ENCODE results near the gene TFIP11.
A peak's percentile ranks its signal among the peaks of the same experiment; 100 is the strongest.

Gene TFIP11

DNA sequence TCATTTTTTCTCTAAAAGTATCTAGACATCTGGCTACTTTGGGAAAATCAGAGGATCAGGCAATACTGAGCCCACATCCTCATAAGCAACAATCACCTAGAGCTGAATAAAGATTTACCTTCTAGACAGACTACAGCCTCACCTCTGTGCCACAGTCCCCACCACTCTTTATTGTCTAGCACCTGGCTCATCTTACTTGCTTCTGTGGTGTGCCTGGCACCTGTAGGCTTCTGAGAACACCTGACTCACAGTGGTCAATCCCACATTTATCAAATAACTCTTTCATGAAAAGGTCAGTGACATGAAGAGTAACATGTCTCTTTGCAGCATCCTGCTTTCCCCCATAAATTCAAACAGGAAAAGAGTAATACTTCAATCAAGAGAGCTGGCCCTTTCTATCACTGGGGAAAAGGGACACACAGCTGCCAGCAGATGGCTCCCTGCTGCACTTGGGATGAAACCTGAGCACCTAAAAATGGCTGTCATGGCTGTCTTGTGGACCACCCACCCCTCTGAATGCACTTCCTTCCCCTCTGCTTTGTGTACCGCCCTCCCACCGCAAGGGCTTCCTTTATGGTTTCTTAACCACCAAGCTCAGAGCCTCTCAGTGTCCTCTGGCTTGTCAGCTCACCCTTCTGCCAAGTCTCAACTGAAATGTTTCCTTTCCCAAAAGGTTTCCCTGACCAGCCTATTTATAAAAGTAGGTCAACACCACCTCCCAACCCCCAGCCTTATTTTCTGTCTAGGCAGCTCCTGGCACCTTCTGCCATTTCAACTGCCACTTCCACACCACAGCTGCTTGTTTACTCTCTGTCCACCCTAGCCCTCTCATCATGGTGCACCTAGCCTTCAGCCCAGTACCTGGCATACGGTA, 9.3 kb downstream of the TFIP11 start:
- DNase-seq, result peak in 1 of 2 experiments; percentile 32

GRCh38 chr22:26501996-26502395, 10.3 kb downstream of the TFIP11 start:
- no peak for DNase-seq

GRCh38 chr22:26499188-26499703, 13.0 kb downstream of the TFIP11 start:
- DNase-seq, result no peak

DNA sequence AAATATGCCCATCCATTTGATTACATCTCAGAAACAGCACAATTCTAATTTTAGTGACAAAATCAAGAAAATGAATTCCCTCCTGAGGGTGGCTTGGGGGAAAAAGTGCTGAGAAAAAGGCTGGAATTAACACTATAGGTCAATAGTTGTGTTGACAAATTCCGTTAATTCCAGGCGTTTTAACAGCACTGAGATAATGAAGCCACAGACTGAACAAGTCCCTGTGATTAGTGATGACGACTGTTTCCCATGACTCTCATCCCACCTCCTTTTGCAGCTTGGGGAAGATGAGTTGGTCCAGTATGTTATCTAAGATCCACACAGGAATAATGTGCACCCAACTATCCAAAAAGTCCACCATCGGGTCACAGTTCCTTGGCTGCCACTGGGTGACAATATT, 15.8 kb downstream of the TFIP11 start:
- DNase-seq, result no peak

DNA sequence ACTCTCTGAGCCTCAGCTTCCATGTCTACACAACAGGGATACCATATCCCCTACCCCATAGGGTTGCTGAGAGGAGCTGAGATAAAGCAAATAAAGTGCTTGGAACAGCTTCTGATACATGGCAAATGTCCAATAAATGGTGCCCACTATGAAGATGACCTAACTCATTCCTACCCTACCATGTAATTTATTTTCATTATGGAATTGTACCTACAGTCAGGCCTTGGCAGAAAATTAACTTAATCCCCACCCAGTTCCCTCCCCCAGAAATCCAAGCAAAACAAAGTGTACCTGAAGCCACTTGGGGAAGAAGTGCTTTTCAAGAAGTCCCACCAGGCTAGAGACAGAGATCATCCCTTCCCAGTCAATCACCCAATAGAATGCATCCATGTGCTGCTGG, 17.8 kb downstream of the TFIP11 start:
- DNase-seq, result no peak

GRCh38 chr22:26492220-26492619, 20.1 kb downstream of the TFIP11 start:
- DNase-seq, result no peak

DNA sequence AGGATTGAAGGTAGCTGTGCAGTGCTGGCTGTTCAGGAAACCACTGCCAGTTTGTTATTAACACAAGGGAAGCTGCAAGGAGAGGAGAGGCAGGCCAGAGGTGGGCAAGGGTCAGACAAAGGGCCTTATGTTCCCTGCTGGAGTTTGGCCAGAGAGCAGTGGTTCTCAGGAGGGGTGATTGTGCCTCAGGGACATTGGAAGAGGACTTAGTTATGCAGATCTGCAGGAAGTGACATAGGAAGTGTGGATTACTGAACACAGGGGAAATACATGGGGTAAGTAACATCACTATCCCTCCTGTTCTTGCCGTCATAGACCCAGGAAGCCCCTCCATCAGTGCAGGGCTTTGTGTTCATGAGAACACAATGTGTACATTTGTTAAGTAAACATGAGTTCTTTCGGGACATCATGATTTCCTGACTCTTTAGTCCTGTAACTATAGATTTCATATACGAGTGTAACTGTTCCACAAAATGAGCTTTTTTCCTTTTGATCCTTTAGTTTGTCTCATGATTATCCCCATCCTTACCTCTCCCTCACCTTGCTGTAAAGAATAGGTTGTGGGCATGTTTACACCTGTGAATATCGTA, 22.7 kb downstream of the TFIP11 start:
- no peak for DNase-seq

- DNase-seq, result no peak
Measured at GRCh38 chr22:26487996-26488395, 24.3 kb downstream of the TFIP11 start.

DNA sequence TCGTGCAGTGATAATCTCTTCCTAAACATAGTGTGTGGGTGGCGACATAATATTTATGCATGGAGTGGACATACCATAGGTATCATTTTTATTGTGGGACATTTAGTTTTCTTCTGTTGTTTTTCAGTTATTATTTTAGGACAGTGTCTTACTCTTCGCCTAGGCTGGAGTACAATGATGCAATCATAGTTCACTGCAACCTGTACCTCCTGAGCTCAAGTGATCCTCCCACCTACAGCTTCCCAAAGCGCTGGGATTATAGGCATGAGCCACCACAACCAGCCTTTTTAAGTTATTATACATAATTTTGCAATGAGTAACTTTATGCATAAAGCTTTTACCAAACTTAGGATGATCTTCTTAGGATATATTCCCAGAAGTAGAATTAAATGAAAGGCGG, 25.9 kb downstream of the TFIP11 start:
- DNase-seq, result no peak

DNA sequence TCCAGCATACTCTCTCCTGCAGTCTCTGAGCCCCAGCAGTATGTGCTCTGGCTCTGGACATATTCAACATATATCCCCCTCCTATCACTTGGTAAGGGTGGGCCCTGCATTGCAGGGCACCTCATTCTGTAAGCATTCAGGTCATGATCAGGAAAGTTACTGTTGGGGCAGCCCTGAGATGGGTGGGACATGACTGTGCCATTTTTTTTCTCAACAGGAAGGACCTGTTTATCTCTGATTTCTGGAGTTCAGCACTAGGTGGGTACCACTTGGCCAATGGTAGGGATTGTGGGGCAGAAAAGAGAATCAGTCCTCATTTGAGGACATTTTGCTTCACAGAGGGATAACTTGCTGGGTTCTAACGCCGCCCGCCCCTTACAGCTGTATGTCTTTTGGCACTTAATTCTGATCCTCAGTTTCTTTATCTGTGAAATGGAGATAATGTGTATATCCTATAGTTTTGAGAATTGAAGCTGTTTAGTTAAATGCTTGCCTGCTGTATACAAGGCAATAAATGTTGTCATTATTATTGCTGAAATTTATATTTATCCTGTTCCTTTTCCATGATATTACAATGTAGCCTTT, 26.4 kb downstream of the TFIP11 start:
- no peak for DNase-seq

DNA sequence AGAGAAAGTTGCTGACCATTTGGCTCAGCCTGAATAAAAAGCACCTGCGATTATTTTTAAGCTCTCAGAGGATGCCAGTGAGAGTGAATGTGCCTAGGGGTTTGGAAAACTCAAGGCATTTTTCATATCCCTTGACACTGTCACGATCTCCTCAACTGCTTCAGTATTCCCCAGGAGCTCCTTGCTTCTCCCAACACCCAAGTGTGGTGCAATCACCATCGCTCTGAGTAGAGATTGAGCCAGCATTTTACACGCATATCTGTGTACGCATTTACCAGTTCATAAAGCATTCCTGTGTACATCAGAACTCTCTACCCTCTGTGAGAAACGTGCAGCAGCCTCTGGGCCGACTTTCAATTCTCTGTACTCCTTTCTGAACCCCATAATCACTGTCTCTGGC, 27.3 kb downstream of the TFIP11 start:
- no peak for DNase-seq

GRCh38 chr22:26484360-26484706, 27.9 kb downstream of the TFIP11 start:
- no peak for DNase-seq

GRCh38 chr22:26483439-26484359, 28.6 kb downstream of the TFIP11 start, which contains the start of the genes HPS4 and SRRD:
TSS of gene HPS4 (minus strand) at chr22:26483783. CDS start at chr22:26481762, 2,021 bp downstream.
TSS of gene SRRD (plus strand) at chr22:26483877. CDS start at chr22:26483891, 14 bp downstream.
- peak; percentile 57 to 71 for DNase-seq

DNA sequence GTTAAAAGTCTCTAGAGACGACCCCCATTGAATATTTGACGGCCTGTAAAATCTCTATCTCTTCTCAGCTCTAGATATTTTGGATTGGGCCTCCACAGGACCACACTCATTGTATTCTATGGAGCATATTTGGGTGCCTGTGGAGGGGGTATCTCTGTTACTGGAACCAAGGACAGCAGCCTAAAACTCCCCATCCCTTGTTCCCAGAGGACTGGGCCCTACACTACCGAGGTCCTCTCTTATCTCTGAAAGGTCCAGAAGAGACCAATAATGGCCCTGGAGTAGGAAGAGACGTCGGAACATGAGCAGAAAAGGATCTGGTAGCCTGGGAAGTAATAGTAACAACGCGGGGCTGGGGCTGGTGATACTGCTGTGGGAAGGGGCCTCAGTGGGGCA, 29.2 kb downstream of the TFIP11 start:
- no peak for DNase-seq

DNA sequence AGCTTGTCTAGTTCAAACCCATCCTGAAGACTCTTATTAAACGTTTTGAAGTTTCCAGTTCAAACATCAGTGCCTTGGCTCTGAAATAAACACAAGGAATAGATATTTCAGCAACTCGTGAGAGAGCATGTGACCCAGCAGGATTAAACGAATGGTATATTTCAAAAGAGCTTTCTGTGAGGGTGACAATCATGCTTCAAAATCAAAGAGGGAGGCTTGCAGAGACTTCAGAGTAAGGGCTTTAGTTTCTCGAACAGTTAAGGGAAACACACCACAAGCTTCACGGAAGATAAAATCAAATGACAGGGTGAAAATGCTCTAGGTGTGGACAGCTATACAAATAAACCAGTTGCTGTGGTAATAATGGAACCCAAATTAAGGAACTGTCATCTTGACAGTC, 30.1 kb downstream of the TFIP11 start:
- no peak for DNase-seq

GRCh38 chr22:26481694-26482093, 30.6 kb downstream of the TFIP11 start:
- DNase-seq, result no peak

- DNase-seq, result no peak
Measured at GRCh38 chr22:26481112-26481693, 31.1 kb downstream of the TFIP11 start.

DNA sequence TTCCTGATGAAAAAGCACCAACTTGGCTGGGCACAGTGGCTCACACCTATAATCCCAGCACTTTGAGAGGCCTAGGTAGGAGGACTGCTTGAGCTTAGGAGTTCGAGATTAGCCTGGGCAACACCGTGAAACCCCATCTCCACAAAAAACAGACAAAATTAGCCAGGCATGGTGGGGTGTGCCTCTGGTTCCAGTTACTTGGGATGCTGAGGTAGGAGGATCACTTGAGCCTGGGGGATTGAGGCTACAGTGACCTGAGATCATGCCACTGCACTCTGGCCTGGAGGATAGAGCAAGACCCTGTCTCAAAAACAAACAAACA, 31.7 kb downstream of the TFIP11 start:
- DNase-seq, result no peak

GRCh38 chr22:26479792-26480610, 32.3 kb downstream of the TFIP11 start:
- DNase-seq, result no peak

- no peak for DNase-seq
Measured at GRCh38 chr22:26479043-26479791, 33.1 kb downstream of the TFIP11 start.

GRCh38 chr22:26477341-26477731, 34.9 kb downstream of the TFIP11 start:
- DNase-seq, result no peak
